Stimulated activated CD8-positive, alpha-beta memory T cell treated with anti-CD3 and anti-CD28 coated beads, Interleukin-4, amount 100 ng/mL, for 4 hours (primary cell): ENCODE results near the gene ATP6V1C2.
"Not testable (repeated sequence)": the region's sequence is repeated elsewhere in the genome, so short reads cannot be mapped to it uniquely, and the experiment has no call there.

Experiments used
- DNase-seq, 2 donors: peaks; one replicate each; pipeline ENCODE4 v3.0.0-alpha.2; 2020; ENCODE audit warnings: low read depth in 2 of 2, low spot score in 1 of 2

The ATP6V1C2 gene

DNA sequence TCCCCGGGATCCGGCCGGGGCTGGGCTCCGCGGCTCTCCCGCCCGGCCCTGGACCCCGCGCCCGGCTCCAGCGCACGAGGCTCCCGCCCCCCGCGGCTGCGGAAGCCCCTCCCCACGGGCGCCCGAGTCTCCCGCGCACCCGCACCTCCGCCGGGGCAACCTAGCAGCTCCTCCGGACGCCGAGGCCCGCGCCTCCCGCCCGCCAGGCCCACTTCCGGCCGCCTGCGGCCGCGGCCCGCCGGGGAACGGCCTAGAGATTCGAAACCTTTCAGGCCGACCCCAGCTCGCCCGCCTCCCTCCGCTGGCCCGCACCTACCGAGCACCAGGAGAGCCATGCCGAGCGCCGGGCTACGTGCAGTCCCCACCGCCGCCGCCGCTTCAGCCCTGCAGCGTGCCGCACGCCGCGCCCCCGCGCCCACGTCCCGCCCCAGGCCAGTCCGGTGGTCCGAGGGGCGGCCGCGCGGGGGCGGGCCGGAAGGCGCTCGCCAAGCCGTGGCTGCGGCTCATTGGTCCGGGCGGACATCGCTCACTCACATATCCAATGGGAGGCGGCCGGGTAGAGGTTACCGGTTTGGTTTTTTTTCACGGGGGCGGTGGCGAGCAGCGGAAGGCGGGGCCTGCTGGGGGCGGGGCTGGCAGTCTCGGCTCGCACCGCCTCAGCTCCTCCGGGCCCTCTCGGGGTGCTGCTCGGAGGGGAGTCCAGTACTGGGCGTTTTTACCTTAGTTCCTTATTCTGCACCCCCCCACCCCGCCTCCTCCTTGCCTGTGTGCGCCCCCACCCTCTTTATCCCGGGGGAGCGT is 91.1 kb downstream of the ATP6V1C2 start, which contains the start of gene PDIA6:
Gene PDIA6, minus strand, starts transcription at position 424 of the 801 bp plus-strand sequence. Its CDS starts 89 bp downstream, at position 335.
- DNase-seq = peak; percentile 87 to 88

DNA sequence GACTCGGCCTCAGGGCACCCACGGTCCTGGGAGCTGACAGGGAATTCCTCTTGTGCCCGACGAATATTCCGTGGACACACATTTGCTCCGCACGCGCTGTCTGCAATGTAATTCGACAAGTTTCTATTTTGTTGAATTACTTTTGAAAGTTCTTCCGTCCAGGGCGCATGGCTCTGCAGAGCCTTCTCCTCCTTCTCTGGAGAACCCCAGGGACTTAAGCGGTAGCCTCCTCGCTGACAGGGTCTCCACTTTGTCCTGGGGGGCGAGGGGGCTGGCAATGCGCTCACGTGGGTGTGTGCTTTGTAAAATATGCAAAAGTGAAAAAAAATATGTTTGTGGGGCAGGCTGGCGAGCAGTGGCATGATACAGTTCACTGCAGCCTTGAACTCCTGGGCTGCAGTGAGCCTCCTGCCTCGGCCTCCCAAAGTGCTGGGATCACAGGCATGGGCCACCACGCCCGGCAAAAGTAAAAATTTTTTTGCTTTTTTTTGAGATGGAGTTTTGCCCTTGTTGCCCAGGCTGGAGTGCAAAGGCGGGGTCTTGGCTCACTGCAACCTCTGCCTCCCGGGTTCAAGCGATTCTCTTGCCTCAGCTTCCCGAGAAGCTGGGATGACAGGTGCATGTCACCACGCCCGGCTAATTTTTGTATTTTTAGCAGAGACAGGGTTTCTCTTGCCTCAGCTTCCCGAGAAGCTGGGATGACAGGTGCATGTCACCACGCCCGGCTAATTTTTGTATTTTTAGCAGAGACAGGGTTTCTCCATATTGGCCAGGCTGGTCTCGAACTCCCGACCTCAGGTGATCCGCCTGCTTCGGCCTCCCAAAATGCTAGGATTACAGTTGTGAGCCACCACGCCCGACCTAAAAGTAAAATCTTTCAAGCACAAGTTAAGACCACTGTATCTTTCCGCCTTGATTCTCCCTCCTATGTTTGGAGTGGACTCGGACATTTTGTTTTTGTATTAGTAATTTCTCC is 92.0 kb downstream of the ATP6V1C2 start:
- not testable (repeated sequence) for DNase-seq

DNA sequence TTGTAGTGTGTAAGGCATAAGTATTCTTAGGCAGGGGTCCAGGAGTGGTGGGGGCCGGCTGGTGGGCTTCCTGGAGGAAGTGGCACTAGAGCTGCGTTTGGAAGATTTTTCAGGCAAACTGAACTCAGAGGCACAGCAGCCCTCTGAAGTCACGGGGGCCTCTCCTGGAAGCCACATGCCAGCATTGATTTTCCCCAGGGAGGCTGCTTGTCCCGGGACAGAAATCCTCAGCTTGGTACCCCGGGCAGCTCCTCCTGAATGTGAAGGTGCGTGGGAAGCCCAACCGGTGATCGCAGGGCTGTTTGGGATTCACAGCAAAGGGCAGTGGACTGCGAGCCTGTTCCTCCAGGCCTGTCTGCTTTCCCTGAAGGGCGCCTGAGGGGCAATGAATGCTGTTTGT is 92.7 kb downstream of the ATP6V1C2 start:
- DNase-seq = no peak

DNA sequence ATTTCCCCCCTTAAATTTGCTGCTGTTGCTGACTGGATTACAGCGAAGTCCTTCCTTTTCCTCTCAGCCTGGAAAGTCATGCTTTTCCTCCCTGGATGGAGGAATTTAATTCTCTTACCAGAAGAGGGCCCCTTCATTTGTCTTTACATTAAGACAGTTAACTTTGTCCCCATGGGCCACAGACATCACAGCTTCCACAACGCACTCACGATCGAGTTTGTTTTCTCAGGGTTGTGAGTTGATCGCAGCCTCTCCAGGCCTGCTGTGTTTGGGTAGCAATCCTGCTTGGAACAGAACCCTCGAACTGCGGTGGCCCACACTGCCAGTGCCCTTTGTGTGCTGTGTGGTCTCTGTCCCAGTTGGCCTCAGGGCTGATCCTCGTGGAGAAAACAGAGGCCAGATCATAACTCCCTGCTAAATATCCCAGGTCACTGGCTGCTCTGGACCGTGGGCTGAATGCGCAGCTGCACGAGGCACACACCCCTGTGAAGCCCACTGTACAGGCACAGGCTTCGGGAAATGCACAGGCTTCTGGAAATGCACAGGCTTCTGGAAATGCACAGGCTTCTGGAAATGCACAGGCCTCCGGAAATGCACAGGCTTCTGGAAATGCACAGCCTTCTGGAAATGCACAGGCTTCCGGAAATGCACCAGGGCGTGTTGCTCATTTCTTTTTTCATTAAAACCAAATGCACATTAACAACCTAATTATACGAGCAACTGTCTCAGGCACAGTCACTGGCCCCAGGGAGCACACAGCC is 93.3 kb downstream of the ATP6V1C2 start:
- no peak for DNase-seq

DNA sequence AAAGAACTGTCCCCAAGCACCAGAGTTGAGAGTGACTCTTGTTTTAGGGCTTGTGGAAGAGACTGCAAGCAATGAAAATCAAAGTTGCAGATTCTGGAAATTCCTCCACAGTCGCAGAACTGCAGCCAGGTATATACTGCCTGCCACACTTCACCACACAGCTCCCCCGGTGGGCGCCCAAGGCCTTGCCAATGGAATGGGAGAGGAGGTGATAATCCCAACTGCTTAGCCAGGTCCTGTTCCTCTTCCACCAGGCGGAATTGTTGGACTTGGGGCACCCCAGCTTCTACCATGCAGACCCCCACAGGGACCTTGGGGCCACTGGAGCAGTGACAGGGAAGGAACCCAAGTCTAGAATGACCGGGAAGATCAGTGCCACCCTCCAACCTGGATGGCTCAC is 96.0 kb downstream of the ATP6V1C2 start:
- DNase-seq = no peak

DNA sequence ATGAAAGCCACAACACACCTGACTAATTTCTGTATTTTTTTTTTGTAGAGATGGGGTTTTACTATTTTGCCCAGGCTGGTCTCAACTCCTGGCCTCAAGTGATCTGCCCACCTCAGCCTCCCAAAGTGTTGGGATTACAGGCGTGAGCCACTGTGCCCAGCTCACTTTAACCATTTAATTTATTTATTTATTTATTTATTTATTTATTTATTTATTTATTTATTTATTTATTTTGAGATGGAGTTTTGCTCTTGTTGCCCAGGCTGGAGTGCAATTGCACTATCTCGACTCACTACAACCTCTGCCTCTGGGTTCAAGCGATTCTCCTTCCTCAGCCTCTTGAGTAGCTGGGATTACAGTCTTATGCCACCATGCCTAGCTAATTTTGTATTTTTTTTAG is 96.9 kb downstream of the ATP6V1C2 start:
- not testable (repeated sequence) for DNase-seq

DNA sequence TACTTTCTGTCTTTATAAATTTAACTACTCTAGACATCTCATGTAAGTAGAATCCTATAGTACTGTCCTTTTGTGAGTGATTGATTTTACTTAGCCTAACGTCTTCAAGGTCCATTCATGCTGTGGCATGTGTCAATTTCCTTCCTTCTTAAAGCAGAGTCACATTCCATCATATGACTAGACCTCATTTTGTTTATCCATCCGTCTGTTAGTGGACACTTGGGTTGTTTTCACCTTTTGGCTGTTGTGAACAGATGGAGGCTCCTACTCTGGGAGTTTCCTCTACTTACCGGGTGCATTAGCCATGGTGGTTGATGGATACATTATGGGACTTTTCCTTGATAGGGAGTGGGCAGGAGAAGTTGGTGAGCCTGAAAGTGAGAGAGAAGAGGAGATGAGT is 97.6 kb downstream of the ATP6V1C2 start:
- no peak for DNase-seq

DNA sequence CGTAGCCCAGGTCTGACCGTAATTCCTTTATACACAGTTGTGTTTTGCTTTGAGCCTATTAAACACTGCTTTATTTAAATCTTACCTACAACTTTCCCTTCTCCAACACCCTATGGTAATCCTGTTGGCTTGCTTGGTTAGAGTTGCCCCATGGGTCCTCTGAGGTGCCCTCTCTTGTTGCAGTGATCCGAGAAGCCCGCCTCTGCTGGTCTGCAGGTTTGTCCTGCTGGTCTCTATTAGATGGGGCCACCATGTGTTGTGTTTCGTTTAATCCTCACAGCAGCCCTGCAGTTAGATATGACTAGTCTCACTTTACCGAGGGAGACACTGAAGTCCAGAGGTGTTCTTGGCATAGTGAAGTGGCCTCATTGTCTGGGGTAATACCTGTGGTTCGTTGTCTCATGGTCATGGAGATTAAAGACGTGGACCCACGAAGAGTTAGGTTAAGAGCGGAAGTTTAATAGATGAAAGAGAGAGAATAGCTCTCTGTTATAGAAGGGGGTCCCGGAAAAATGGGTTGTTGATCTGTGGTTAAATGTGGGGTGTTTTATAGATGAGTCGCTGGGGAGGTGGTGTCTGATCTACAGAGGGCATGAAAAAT is 98.4 kb downstream of the ATP6V1C2 start:
- DNase-seq = no peak

DNA sequence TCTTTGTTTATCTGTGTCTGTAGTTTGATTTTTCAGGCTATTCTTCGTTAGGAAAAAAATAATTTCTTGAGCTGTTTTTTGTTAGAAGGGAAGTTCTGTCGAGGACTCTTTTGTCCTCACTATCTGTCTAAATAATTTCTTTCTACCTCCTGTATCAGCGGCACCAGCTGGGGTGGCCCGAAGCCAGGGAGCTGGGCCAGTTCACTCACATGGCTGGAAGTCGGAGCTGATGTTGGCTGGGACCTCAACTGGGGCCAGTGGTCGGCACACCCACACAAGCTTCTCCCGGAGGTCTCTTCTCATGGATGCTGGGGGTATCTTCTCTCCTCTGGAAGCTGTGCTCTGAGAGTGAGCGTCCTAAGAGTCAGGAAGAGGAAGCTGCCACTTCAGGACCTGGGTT is 99.1 kb downstream of the ATP6V1C2 start:
- DNase-seq = no peak

DNA sequence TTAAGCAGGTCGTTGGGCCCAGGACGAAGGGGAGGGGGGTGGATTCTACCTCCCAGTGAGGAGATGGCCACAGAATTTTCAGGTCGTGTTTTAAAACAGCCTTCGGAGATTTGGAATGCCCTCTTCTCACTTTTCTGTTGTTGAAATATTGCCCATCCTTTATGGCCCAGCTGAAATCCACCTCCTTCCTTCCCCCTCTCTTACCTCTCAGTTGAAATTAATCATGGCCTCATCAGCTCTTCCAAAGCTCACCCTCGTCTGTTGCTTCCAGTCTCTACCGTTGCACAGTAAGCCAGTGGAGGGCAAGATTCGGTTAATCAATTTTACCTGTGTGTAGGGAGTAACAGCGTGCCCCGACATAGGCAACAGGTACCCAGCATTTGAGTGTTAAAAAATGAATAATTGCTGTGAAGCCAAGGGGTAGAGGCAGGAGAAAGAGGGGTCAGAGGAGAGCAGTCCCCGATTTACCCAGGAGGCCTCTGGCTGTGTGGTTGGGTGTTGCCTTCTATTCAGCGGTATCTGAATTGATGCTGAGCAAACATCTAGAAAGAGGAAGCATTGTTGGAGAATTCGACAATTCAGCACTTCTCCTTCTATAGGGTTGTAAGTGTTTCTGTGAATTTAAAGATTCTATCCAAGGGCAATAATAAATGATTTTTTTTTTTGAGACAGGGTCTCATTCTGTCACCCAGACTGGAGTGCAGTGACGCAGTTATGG is 99.7 kb downstream of the ATP6V1C2 start:
- no peak for DNase-seq

DNA sequence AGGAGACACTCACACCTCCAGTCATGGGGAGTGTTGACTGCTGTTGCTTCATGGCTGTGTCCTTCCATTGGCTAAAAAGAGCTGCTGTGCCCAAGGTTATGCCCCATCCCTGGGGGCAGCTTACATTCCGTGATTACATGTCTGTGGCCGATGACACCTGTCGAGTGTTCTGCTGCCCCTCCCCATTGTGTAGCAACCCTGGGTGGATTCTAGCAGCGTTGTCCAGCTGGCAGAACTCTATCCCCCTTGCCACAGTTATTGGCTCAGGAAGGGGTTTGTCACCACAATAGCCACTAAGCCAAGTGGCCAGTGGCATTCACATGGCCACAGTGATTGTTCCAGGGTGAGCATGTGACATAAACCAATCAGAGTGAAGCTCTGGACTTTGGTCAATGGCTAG is 102.8 kb downstream of the ATP6V1C2 start:
- DNase-seq = no peak

DNA sequence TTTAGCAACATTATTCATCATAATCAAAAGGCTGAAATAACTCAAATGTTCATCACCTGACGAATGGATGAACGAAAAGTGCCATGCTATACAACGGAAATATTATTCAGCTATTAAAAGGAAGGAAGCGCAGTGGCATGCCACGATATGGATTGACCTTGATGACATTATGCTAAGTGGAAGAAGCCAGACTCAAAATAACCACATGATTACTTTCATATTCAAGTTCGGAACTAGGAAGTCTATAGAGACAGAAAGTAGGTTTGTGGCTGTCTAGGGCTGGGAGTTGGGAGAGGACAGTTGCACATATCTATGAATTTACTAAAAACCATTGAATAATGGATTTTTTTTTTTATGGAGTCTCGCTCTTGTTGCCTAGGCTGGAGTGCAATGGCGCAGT is 104.6 kb downstream of the ATP6V1C2 start:
- no peak for DNase-seq

DNA sequence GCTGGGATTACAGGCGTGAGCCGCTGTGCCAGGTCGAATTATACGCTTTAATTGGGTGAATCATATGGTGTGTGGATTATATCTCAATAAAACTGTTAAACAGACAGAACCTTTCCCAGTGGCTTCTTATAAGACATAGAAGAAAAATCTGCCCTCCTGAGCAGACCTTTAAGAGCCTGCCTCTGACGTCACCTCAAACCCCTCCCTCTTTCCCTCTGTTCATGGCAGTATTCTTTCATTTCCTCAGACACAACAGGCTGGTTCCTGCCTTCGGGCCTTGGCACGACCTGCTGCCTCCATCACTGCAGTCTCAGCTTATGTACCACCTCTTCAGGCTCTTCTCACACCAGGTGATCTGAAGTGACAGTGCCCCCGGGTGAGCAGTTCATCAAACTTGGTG is 105.2 kb downstream of the ATP6V1C2 start:
- DNase-seq = no peak

DNA sequence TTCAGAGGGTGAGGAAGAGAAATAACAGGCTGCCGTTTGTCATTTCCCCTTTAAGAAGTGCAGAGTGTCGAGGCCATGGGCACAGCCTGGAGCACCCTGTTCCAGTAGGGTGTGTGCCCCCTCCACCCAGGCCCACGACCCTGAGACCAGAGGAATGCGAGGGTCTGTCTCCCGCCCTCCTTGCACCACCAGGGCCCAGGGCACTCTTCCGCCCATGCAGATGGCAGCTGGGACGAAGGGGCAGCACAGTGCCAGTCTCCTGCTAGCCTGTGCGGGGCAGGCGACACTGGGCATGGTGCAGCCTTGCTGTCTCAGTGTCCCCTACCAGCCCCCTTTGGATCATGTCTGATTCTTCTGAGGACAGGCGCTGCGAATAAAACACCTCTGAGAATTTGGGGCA is 106.9 kb downstream of the ATP6V1C2 start:
- DNase-seq = no peak

DNA sequence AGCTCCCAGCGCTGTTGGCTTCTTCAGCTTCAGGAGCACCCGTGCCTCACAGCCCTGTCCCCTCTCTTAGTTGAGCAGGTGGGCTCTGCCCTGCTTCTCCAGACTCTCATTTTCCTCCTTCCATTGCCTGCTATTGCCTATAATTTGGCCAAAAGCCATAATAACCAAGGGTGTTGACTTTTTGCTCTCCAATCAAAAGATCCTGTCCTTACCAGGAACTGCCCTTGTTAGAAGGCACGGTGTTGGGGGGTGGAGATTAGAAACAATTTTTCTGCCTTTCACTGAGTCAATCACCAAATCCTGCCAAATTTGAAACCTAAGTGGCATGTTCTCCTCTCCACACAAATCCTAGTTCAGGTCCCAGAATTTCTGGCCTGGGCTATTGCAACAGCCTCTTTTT is 107.9 kb downstream of the ATP6V1C2 start:
- no peak for DNase-seq

DNA sequence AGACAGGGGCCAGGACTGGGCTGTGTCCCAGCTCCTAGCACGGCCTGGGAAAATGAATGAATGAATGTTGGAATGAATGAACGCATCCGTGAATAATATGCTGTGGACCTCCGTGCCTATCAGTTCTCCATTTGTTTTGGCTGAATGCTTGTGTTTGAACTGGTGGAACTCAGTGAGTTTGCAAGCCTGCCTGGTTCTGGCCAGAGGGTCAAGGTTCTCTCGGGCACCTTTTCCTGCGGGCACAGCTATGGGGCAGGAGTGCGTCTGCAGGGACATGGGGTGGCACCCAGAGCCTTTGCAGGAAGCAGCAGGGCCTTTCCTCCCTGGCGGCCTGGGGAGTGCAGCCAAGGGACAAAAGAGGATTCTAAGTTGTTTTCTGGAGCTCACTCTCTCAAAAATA is 108.8 kb downstream of the ATP6V1C2 start:
- no peak for DNase-seq

DNA sequence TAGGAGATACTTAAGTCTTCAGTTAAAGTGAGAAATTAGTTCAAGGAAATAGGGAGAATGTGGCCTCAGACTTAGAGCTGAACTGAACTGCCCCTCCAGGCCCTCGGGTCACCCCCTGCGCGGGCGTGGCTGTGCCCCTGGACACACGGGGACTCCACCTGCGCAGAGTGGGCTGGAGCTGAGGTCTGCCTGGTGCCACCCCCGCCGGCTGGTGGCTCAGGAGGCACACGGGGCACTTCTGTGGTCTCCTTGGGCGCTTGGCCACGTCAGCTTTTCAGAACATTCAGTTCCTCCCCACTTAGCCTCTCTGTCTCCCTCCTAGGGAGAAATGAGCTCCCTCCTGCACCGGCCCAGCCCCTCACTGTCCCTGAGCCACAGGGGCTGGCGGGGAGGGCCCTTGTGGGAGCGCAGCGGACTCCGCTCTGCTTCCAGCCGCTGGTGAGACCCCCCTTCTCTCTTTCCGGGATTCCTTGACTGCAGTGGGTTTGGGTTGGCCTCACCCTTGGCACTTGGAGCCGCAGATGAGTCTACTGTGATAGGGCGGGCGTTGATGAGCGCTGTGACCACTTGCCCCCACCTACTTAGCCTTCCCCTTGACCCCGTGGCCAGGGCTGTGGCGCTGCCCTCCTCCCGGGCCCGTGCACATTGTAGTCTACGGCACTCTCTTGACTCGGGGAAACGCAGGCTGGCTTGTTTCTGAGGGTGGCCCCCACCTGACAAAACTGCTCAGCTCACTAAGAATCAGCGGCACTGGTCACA is 109.4 kb downstream of the ATP6V1C2 start:
- DNase-seq = no peak

DNA sequence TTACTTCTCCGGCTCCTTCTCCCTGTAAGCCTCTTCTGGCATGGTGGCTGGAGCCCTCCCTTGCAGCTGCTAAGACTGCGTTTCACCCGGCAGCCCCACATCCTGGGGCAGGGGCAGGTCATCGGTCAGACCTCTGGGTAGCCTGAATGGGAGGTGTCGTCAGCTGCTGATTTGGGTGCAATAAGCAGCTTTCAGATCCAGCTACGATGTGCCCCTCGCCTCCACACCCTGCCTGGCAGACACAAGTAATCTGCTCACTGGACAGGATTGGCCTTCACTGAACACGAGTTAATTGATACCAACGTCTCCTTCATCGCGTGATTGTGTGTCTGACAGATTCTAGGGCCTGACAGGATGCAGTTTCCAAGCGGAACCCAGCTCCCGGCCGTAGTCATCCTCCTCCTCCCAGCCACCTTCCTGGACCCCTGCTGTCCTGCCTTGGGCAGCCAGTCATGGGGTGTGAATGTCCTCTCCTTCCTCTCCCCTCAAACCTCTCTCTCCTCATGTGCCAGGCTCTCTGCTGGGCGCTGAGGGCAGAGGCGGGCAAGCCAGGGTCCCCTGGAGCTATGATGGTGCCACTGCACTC is 110.1 kb downstream of the ATP6V1C2 start:
- DNase-seq = no peak
